ENCODE measurements around the gene C4orf17.
"Not testable (repeated sequence)": the region's sequence is repeated elsewhere in the genome, so short reads cannot be mapped to it uniquely, and the experiment has no call there.

C4orf17 gene

GRCh38 chr4:99510721-99511120 lies at the start of gene C4orf17:
TSS of gene C4orf17 (plus strand) at chr4:99511021. CDS start at chr4:99513082, 2,061 bp downstream.
- no peak for DNase-seq (ENCODE audit: low spot score)

- DNase-seq (ENCODE audit: low spot score): no peak
These were observed 49.0 kb upstream of the C4orf17 start for GRCh38 chr4:99461623-99462401.

- peak; percentile 76 for DNase-seq (ENCODE audit: low spot score)
These were observed 47.9 kb upstream of the C4orf17 start for GRCh38 chr4:99462875-99463464.

DNA sequence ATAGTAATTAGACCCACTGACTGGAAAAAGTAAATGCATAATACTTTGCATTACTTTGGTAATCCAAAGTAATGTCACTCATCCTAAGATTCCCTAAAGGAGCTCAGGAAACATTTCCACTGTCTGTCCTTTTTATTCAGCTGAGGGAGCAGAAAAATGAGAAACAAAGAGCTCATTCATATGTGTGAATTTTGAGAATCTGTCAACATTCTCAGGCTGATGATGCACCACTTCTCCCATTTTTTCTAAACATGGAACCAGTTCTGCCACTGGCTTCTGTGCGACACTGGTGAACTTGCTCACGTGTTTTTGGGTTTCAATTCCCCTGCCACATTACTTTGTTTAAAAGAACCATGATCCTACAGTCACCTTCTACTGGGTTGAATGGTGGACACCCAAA lies 47.3 kb upstream of the C4orf17 start:
- DNase-seq (ENCODE audit: low spot score): no peak

DNA sequence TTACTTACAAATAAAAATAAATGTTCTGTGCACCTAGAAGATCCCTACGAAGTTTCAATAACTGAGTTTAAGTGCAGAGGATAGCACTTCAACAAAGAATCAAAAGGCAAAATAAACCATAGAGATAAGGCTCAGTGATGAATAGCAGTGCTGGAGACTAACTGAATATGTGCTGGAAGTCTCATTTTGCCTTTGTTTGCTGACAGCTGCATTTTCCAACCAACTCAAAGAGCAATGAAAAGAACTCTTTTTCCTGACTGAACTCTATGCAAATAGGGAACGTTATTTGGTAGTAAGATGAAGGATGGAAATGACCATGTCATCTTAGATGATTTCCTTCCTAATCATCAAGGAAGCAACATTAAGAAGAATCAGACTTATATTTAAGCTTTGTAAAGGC lies 42.9 kb upstream of the C4orf17 start:
- DNase-seq (ENCODE audit: low spot score): no peak

GRCh38 chr4:99468889-99469288 lies 41.9 kb upstream of the C4orf17 start:
- DNase-seq (ENCODE audit: low spot score): no peak

GRCh38 chr4:99471349-99471748 lies 39.5 kb upstream of the C4orf17 start:
- DNase-seq (ENCODE audit: low spot score): no peak

GRCh38 chr4:99471896-99472295 lies 38.9 kb upstream of the C4orf17 start:
- no peak for DNase-seq (ENCODE audit: low spot score)

DNA sequence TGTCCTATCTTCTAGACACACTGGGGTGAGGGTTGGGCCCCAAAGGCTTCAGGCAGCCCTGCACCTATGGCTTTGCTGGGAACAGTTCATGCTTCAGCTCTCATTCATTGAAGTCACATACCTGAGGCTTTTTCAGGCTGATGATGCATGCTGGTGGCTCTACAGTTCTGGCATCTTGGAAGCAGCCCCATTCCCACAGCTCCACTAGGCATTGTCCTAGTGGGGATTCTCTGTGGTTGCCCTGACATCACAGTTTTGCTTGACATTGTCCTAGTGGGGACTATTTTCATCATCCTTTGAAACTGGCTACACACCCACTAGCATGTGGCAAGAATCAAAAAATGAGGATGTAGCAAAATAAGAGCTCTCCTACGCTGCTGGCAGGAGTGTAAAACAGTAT lies 37.7 kb upstream of the C4orf17 start:
- no peak for DNase-seq (ENCODE audit: low spot score)

- no peak for DNase-seq (ENCODE audit: low spot score)
These were observed 27.2 kb upstream of the C4orf17 start for GRCh38 chr4:99483636-99484035.

DNA sequence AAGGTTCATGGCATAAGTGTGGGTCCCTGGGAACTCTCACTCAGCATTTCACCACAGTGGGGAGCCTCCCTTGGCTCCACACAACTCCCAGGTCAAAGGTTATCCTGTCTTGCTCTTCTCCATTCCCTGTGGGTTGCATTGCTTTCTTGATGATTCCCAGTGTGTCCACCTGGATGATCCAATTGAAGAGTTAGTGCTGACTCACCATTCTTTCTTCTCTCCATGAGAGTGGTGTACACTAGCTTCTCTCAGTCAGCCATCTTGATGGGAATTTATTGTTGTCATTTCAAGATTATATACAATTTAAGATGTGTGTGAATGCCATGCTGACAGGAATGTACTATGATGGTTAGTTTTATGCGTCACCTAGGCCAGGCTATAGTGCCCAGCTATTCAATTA lies 25.6 kb upstream of the C4orf17 start:
- no peak for DNase-seq (ENCODE audit: low spot score)

DNA sequence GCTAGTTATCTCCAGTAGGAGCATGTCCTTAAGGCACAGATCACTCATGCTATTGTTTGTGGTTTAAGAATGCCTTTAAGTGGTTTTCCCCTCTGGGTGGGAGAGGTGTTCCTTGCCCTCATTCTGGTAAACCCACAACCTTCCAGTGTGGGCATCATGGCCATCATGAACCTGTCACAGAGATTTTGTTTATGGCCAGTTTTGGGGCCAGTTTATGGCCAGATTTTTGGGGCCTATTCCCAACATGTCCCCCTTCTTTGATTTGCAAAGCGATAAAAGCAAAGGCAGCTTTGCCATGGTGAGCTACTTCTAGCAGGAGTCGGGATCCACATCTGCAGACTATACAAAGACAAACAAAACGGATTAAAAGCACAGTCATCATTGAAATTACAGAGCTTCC lies 24.2 kb upstream of the C4orf17 start:
- DNase-seq (ENCODE audit: low spot score): not testable (repeated sequence)

- DNase-seq (ENCODE audit: low spot score): no peak
These were observed 20.5 kb upstream of the C4orf17 start for GRCh38 chr4:99490286-99490685.

- no peak for DNase-seq (ENCODE audit: low spot score)
These were observed 5.9 kb upstream of the C4orf17 start for GRCh38 chr4:99504804-99505502.

- DNase-seq (ENCODE audit: low spot score): no peak
These were observed 4.0 kb upstream of the C4orf17 start for GRCh38 chr4:99506781-99507180.

- no peak for DNase-seq (ENCODE audit: low spot score)
These were observed 3.5 kb upstream of the C4orf17 start for GRCh38 chr4:99507349-99507748.

DNA sequence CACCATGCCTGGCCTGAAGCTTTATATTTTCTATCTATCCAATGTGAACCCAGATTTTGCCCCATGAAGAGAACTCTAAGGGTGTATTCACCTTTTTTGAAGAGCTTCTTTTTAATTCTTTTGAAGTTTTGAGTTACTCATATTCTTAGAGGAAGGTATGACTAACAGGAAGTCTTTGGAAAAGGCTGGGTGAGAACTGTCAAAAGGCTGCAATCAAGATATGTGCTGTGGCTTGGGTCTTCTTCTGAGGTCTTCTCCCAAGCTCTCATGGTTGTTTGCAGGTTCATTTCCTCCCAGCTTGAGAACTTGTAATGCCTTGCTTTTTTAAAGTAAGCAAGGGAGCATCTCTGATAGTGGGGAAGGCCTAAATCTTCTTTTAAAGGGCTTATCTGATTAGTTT lies 3.1 kb upstream of the C4orf17 start:
- DNase-seq (ENCODE audit: low spot score): no peak

DNA sequence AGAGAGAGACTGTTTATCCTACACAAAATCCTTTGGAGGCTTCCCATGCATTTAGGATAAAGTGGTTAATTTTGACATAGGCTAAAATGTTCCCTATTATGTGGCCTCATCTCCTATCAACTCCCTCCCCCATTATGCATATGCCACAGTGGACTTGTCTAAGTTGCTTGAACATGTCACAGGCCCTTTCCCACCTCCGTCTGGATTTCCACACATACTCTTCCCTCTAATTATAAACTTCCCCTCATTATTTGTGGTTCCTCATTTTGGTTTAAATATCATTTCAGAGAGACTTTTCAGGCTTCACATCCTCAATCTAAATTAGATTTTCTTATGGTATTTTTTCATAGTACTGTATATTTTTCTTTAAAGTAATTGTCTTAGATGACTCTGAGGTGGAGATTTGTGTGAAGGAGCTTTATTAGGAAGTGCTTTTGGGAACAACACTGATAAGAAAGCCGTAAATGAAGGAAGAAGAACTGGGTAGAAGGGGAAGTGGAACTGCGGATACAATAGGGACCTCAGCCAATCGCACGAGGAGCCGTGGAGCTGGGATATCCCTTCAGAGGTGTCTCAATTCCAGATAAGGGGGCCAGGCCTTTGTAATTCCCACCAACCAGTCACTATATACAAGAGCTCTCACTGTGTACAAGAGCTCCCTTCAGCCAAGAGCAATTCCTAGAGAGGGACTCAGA lies 7.9 kb downstream of the C4orf17 start:
- no peak for DNase-seq (ENCODE audit: low spot score)

GRCh38 chr4:99529228-99529627 lies 18.4 kb downstream of the C4orf17 start:
- no peak for DNase-seq (ENCODE audit: low spot score)

DNA sequence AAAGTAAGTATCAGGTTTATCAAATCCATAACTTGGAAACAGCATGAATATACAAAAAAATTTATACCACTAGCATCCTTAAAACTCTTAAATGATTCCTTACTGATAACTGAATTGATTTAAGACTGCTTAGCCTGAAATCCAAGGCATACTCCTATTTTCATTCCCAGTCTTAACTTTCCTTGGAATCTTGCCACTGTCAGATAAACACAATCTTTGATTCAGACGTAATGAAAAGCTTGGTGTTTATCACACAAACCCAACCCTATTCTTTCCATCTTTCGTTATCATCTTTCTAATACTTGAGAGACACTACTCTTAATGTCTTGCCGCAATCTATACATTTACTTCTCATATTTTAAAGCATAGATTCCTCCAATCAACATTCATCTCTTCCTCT lies 19.1 kb downstream of the C4orf17 start:
- DNase-seq (ENCODE audit: low spot score): no peak

DNA sequence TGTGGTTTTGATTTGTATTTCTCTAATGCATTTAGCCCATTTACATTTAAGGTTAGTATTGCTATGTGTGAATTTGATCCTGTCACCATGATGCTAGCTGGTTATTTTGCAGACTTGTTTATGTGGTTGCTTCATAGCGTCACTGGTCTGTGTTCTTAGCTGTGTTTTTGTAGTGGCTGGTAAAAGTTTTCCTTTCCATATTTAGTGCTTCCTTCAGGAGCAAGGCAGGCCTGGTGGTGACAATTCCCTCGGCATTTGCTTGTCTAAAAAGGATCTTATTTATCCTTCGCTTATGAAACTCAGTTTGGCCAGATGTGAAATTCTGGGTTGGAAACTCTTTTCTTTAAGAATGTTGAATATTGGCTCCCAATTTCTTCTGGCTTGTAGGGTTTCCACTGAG lies 23.9 kb downstream of the C4orf17 start:
- not testable (repeated sequence) for DNase-seq (ENCODE audit: low spot score)

GRCh38 chr4:99536271-99536670 lies 25.4 kb downstream of the C4orf17 start:
- no peak for DNase-seq (ENCODE audit: low spot score)

DNA sequence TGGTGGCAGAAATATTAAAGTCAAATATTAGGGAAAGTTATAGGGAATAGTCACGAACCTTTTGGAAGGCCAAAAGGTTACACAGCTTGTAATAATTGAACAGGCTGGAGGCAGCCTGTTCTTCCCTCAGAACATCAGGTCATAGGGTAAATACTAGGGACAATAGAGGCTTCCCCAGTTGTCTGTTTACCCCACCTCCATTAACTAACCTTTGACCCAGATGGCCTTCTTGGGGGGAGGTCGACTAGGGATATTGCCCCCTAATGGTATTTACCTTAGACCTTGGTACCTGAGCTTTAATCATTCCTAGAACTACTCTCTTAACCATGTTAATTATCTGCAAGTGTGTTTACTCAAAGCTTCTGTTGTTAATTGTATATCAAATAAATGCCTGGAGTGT lies 26.0 kb downstream of the C4orf17 start:
- no peak for DNase-seq (ENCODE audit: low spot score)

Data from RKO (cell line).